Measurements from ENCODE around the gene KRTAP3-2. TPM values are rescaled to one million over a fixed set of nuclear protein-coding genes. Genes with fewer than 3 reads are reported as not detected.

The KRTAP3-2 gene
- total and polyA plus RNA-seq, 3 experiments from 2014 or later = not detected

DNA sequence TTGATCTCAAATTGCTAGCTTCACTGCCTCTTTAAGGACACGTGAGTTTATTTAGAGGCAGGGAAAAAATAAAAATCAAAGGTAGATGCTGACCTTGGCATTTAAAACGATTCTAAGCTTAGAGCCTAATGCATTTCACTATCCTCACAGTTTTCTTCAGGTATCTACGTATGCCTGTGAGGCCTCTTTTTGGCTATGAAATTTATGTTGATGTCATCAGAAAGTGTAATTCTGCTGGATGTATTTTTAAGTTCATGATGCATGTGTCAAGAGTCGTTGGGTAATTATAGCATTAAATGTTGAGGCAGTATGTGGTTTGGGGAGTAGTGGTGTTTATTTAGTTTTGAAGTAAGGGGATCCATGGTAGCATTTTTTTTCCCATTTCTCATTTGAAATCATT is 4.2 kb upstream of the KRTAP3-2 start:
- Mint-ChIP-seq H3K27ac (no peak overlapping the region), H3K27me3 (peaks cover 19 to 53% of the 10 kb centered on the region in 2 donors), H3K4me1 (no peaks in the 10 kb centered on the region), H3K36me3 (no peaks in the 10 kb centered on the region), H3K9me3 (no peaks in the 10 kb centered on the region), H3K4me3 (no peak overlapping the region)
- ChIA-PET CTCF (no interaction called here), POLR2A (no interaction called here)
- Histone ChIP-seq H3K4me3 (ENCODE audit: low read length) (no peak overlapping the region), H3K36me3 (ENCODE audit: insufficient read depth, low read length) (no peaks in the 10 kb centered on the region), H3K4me1 (ENCODE audit: insufficient read depth, low read length) (no peaks in the 10 kb centered on the region), H3K27me3 (ENCODE audit: insufficient read depth, low read length, poor library complexity, severe bottlenecking) (no peaks in the 10 kb centered on the region), H3K9me3 (ENCODE audit: low read length) (no peaks in the 10 kb centered on the region), H3K27ac (ENCODE audit: low read depth, low read length) (no peak overlapping the region)
- no peak for DNase-seq

DNA sequence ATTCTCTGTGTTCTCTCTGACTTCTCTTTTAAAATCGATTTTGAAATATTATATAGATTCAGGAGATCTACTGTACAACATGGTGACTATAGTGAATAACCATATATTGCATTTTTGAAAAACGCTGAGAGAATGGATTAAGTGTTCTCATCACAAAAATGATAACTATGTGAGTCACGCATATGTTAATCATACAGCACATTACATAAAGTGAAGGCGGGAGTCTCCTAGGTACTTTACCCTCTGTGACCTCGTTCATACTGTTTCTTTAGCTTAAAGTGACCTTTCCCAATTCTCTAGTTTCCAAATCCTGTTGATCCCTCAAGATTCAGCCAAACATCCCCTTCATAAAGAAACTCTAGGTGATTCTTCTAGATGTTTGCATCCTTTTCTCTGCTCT is 3.1 kb upstream of the KRTAP3-2 start:
- no peak overlapping the region for H3K4me3 Mint-ChIP-seq
- no peak for DNase-seq

DNA sequence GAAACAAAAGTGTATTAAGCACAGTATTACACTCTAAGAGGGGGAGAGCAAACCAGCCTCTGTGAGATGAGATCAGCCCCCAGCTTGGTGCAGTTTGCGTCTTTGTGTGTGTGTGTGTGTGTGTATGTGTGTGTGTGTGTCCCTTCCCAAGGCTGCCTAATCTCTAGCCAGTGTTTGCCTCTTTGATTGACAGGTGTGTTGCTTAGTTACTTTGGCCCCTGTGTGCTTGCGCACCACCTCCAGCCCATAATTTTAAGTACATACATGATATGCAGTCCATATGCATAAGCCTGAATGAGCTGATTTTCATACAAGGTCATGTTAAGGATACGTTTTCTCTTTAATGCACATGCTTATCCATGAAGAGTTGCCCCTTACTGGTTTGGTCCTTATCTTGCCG is 2.1 kb upstream of the KRTAP3-2 start:
- H3K36me3 Mint-ChIP-seq = no peaks in the 10 kb centered on the region
- Histone ChIP-seq H3K27ac (ENCODE audit: low read depth, low read length) (no peak overlapping the region), H3K36me3 (ENCODE audit: insufficient read depth, low read length) (no peaks in the 10 kb centered on the region), H3K27me3 (ENCODE audit: insufficient read depth, low read length, poor library complexity, severe bottlenecking) (peaks cover 5% of the 10 kb centered on the region), H3K9me3 (ENCODE audit: low read length) (no peaks in the 10 kb centered on the region), H3K4me3 (ENCODE audit: low read length) (no peak overlapping the region), H3K4me1 (ENCODE audit: insufficient read depth, low read length) (no peaks in the 10 kb centered on the region)
- DNase-seq = no peak
- H3K9me3 Mint-ChIP-seq = no peaks in the 10 kb centered on the region
- no peak overlapping the region for H3K27ac Mint-ChIP-seq
- H3K4me3 Mint-ChIP-seq = no peak overlapping the region
- ChIA-PET CTCF (no interaction called here), POLR2A (no interaction called here)
- no peaks in the 10 kb centered on the region for H3K4me1 Mint-ChIP-seq
- H3K27me3 Mint-ChIP-seq = peaks cover 25 to 75% of the 10 kb centered on the region in 2 donors

More for the DNA sequence above, 3.1 kb upstream of the KRTAP3-2 start:
- Mint-ChIP-seq H3K4me1 (no peaks in the 10 kb centered on the region), H3K9me3 (no peaks in the 10 kb centered on the region), H3K27me3 (peaks cover 23 to 64% of the 10 kb centered on the region in 2 donors), H3K27ac (no peak overlapping the region), H3K36me3 (no peaks in the 10 kb centered on the region)
- no peaks in the 10 kb centered on the region for H3K36me3 ChIP-seq (ENCODE audit: insufficient read depth, low read length)
- H3K27me3 ChIP-seq (ENCODE audit: insufficient read depth, low read length, poor library complexity, severe bottlenecking) = no peaks in the 10 kb centered on the region
- no peaks in the 10 kb centered on the region for H3K9me3 ChIP-seq (ENCODE audit: low read length)
- no peak overlapping the region for H3K27ac ChIP-seq (ENCODE audit: low read depth, low read length)
- H3K4me3 ChIP-seq (ENCODE audit: low read length) = no peak overlapping the region
- ChIA-PET CTCF (no interaction called here), POLR2A (no interaction called here)
- H3K4me1 ChIP-seq (ENCODE audit: insufficient read depth, low read length) = no peaks in the 10 kb centered on the region

DNA sequence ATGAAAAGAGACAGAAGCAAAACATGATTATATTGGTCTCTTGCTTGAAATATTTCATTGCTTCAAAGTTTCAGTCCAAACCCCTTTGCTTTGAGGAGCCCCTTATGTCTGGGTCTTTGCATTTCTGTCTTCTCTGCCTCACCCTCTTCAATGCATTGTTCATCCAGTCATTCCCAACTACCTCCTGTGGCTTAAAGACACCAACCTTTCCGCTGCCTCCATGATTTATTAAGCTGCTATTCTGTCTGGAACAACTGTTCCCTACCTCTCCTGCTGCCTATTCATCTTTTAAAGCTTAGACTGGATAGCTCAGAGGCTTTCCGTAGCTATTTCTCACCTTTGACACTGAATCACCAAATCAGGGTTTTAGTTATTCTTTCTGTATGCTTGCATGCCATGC is 2.3 kb downstream of the KRTAP3-2 start:
- Mint-ChIP-seq H3K36me3 (no peaks in the 10 kb centered on the region), H3K27me3 (peaks cover 32 to 84% of the 10 kb centered on the region in 2 donors), H3K27ac (no peak overlapping the region), H3K4me1 (no peaks in the 10 kb centered on the region), H3K9me3 (no peaks in the 10 kb centered on the region), H3K4me3 (no peak overlapping the region)
- ChIA-PET CTCF (interaction anchor here (1.1 kb wide), 1 partner anchor 12 kb away, joined by 3 read pairs; no protein-coding TSS in a partner anchor), POLR2A (no interaction called here)
- no peaks in the 10 kb centered on the region for H3K9me3 ChIP-seq (ENCODE audit: low read length)
- H3K27me3 ChIP-seq (ENCODE audit: insufficient read depth, low read length, poor library complexity, severe bottlenecking) = peaks cover 5% of the 10 kb centered on the region
- no peaks in the 10 kb centered on the region for H3K4me1 ChIP-seq (ENCODE audit: insufficient read depth, low read length)
- H3K36me3 ChIP-seq (ENCODE audit: insufficient read depth, low read length) = no peaks in the 10 kb centered on the region
- no peak overlapping the region for H3K4me3 ChIP-seq (ENCODE audit: low read length)
- no peak for DNase-seq
- no peak overlapping the region for H3K27ac ChIP-seq (ENCODE audit: low read depth, low read length)

DNA sequence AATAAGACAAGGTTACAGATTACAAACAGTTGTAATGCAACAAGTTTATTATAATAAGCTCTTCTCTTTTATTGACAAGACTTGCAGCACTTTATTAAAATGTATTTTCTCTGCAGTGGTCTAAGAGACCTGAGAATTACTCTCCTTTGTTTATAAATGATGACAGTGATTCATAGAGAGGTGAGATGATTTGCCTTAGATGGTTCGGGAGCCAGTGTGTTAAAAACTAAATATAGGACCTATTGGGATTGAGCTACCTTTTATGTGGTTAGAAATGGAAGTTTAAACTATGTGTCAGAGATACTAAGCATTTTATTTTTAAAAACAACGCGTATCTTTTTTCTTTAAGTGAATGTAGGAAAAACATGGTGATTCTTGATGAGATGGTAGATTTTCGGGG is 2.9 kb downstream of the KRTAP3-2 start:
- Histone ChIP-seq H3K27ac (ENCODE audit: low read depth, low read length) (no peak overlapping the region), H3K36me3 (ENCODE audit: insufficient read depth, low read length) (no peaks in the 10 kb centered on the region), H3K27me3 (ENCODE audit: insufficient read depth, low read length, poor library complexity, severe bottlenecking) (peaks cover 5% of the 10 kb centered on the region), H3K9me3 (ENCODE audit: low read length) (no peaks in the 10 kb centered on the region), H3K4me1 (ENCODE audit: insufficient read depth, low read length) (no peaks in the 10 kb centered on the region), H3K4me3 (ENCODE audit: low read length) (no peak overlapping the region)
- ChIA-PET CTCF (no interaction called here), POLR2A (no interaction called here)
- Mint-ChIP-seq H3K27me3 (peaks cover 32 to 84% of the 10 kb centered on the region in 2 donors), H3K4me1 (no peaks in the 10 kb centered on the region), H3K4me3 (no peak overlapping the region), H3K27ac (no peak overlapping the region), H3K9me3 (no peaks in the 10 kb centered on the region), H3K36me3 (no peaks in the 10 kb centered on the region)
- DNase-seq = no peak

DNA sequence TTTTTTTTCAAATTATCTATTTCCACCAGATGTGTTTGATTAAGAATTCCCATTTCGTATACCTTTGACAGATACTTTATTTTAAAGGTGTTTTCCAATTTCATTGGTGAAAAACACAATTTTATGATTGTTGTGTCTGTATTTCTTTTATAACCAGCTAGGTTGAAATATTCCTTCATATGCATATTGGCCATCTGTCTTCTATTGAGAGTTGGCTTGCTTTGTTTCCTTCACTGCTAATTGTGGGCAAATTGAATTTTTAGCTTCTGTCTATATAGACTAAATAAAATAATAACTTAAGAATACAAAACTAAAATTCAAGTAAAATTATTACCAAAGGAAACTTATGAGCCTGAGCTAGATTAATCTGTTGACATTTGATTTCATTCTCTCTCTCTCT is 4.6 kb downstream of the KRTAP3-2 start:
- no peak for DNase-seq
- H3K9me3 Mint-ChIP-seq = no peaks in the 10 kb centered on the region
- H3K27me3 Mint-ChIP-seq = peaks cover 26 to 82% of the 10 kb centered on the region in 2 donors
- no peak overlapping the region for H3K27ac Mint-ChIP-seq
- Histone ChIP-seq H3K9me3 (ENCODE audit: low read length) (no peaks in the 10 kb centered on the region), H3K36me3 (ENCODE audit: insufficient read depth, low read length) (no peaks in the 10 kb centered on the region), H3K4me3 (ENCODE audit: low read length) (no peak overlapping the region), H3K4me1 (ENCODE audit: insufficient read depth, low read length) (no peaks in the 10 kb centered on the region), H3K27me3 (ENCODE audit: insufficient read depth, low read length, poor library complexity, severe bottlenecking) (peaks cover 5% of the 10 kb centered on the region), H3K27ac (ENCODE audit: low read depth, low read length) (no peak overlapping the region)
- H3K4me1 Mint-ChIP-seq = no peaks in the 10 kb centered on the region
- H3K36me3 Mint-ChIP-seq = no peaks in the 10 kb centered on the region
- ChIA-PET CTCF (no interaction called here), POLR2A (no interaction called here)
- no peak overlapping the region for H3K4me3 Mint-ChIP-seq

DNA sequence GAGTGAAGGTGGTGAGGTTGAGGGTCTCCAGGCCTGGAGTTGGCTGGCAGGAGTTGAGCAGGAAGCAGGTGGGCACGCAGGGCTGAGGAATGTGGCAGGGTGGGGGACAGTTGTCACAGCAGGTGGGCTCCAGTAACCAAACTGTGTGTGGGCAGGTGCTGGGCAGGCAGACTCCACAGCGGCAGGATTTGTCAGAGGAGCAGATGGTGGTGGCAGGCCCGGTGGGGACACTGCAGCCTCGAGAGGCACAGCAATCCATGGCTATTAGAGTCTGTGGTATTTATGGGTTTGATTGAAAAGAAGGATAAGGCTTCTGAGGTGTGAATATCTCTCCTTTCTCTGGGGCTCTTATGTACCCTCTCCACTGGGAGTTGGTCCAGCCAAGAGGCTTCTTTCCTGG is 5.9 kb downstream of the KRTAP3-2 start, which contains the start of gene KRTAP3-3:
TSS of gene KRTAP3-3 (minus strand) at position 326 of the 400 bp plus-strand sequence. CDS start at position 259, 67 bp downstream.
- H3K27ac Mint-ChIP-seq = no peak within 1 kb of the TSS
- Histone ChIP-seq H3K27ac (ENCODE audit: low read depth, low read length) (no peak within 1 kb of the TSS), H3K36me3 (ENCODE audit: insufficient read depth, low read length) (no peaks in the 10 kb centered on the region), H3K4me3 (ENCODE audit: low read length) (no peak within 1 kb of the TSS), H3K9me3 (ENCODE audit: low read length) (no peaks in the 10 kb centered on the region), H3K4me1 (ENCODE audit: insufficient read depth, low read length) (no peaks in the 10 kb centered on the region), H3K27me3 (ENCODE audit: insufficient read depth, low read length, poor library complexity, severe bottlenecking) (peaks cover 5% of the 10 kb centered on the region)
- ChIA-PET POLR2A (no interaction called here), CTCF (no interaction called here)
- no peaks in the 10 kb centered on the region for H3K4me1 Mint-ChIP-seq
- H3K4me3 Mint-ChIP-seq = no peak within 1 kb of the TSS
- DNase-seq = no peak
- H3K27me3 Mint-ChIP-seq = peaks cover 20 to 75% of the 10 kb centered on the region in 2 donors
- no peaks in the 10 kb centered on the region for H3K36me3 Mint-ChIP-seq
- H3K9me3 Mint-ChIP-seq = no peaks in the 10 kb centered on the region

DNA sequence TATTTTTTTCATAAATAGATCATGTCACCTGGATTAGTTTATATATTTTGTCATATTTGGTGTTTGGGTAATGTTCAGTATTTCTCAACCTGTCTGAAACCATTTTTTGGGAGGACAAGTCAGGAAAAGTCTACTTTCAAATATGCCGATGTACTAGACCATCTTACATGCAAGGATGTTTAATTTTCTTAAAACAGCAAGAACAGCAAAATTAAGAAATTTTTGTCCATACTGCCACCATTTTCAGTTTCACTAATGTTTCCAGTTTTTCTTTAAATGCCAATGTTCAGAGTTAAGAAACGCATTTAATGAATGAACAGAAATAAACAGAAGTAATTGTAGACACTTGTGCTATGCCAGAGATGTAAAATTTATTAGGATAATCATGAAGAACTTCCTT is 6.6 kb downstream of the KRTAP3-2 start:
- Histone ChIP-seq H3K4me1 (ENCODE audit: insufficient read depth, low read length) (no peaks in the 10 kb centered on the region), H3K36me3 (ENCODE audit: insufficient read depth, low read length) (no peaks in the 10 kb centered on the region), H3K4me3 (ENCODE audit: low read length) (no peak overlapping the region), H3K27me3 (ENCODE audit: insufficient read depth, low read length, poor library complexity, severe bottlenecking) (peaks cover 5% of the 10 kb centered on the region), H3K9me3 (ENCODE audit: low read length) (no peaks in the 10 kb centered on the region), H3K27ac (ENCODE audit: low read depth, low read length) (no peak overlapping the region)
- no peak for DNase-seq
- H3K9me3 Mint-ChIP-seq = no peaks in the 10 kb centered on the region
- peaks cover 15 to 73% of the 10 kb centered on the region in 2 donors for H3K27me3 Mint-ChIP-seq
- no peaks in the 10 kb centered on the region for H3K4me1 Mint-ChIP-seq
- no peaks in the 10 kb centered on the region for H3K36me3 Mint-ChIP-seq
- H3K27ac Mint-ChIP-seq = no peak overlapping the region
- ChIA-PET POLR2A (no interaction called here), CTCF (no interaction called here)
- no peak overlapping the region for H3K4me3 Mint-ChIP-seq

DNA sequence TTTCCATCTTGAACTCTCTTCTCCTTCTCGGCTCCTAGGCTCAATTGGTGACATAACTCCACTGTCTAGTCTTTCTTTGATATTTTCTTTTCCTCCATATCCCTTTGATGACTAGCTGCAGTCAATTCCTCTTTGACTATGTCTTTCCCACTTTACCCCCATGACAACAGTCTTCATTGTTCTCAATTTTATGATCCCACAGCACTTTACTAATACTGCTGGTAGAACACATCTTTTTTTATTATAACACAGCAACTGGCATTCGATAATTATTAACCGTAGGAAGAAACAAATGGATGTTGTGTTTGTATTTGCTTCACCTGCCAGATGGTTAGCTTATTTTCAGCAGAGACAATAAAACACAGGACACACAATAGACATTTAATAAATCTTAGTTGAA is 7.0 kb downstream of the KRTAP3-2 start:
- Histone ChIP-seq H3K36me3 (ENCODE audit: insufficient read depth, low read length) (no peaks in the 10 kb centered on the region), H3K4me1 (ENCODE audit: insufficient read depth, low read length) (no peaks in the 10 kb centered on the region), H3K27me3 (ENCODE audit: insufficient read depth, low read length, poor library complexity, severe bottlenecking) (peaks cover 4% of the 10 kb centered on the region), H3K4me3 (ENCODE audit: low read length) (no peak overlapping the region), H3K27ac (ENCODE audit: low read depth, low read length) (no peak overlapping the region), H3K9me3 (ENCODE audit: low read length) (no peaks in the 10 kb centered on the region)
- CTCF ChIA-PET = no interaction called here
- Mint-ChIP-seq H3K4me1 (no peaks in the 10 kb centered on the region), H3K27me3 (peaks cover 15 to 71% of the 10 kb centered on the region in 2 donors), H3K9me3 (no peaks in the 10 kb centered on the region), H3K4me3 (no peak overlapping the region), H3K27ac (no peak overlapping the region), H3K36me3 (no peaks in the 10 kb centered on the region)
- DNase-seq = no peak
- POLR2A ChIA-PET = no interaction called here
